ENCODE measurements around the gene PEF1. TPM values are rescaled to one million over a fixed set of nuclear protein-coding genes. Genes with fewer than 3 reads are reported as not detected.
A peak's percentile ranks its signal among the peaks of the same experiment; 100 is the strongest.

The PEF1 gene
- total RNA-seq, 1 donor from 2014 or later = 34.9 TPM

- ATAC-seq (no peak), DNase-seq (ENCODE audit: missing footprints) (peak; percentile 33)
- intact Hi-C loops (cut with DNase I) = loop anchor here (5.0 kb wide), 1 partner anchor 88 kb away; the partner anchor contains the start of gene ADGRB2
Observed at GRCh38 chr1:31674626-31675025, 29.9 kb upstream of the PEF1 start.

- no peak for ATAC-seq
- peak; percentile 31 for DNase-seq (ENCODE audit: missing footprints)
- intact Hi-C loops (cut with DNase I) = loop anchor here (5.0 kb wide), 1 partner anchor 89 kb away; the partner anchor contains the start of gene ADGRB2
Observed at GRCh38 chr1:31673433-31673832, 28.8 kb upstream of the PEF1 start.

- DNase-seq (ENCODE audit: missing footprints) (peak; percentile 70), ATAC-seq (no peak)
- intact Hi-C loops (cut with DNase I) = loop anchor here (5.0 kb wide), 1 partner anchor 89 kb away; the partner anchor contains the start of gene ADGRB2
Observed at GRCh38 chr1:31672986-31673385, 28.3 kb upstream of the PEF1 start.

- ATAC-seq (no peak), DNase-seq (ENCODE audit: missing footprints) (peak; percentile 58)
- intact Hi-C loops (cut with DNase I) = loop anchor here (5.0 kb wide), 1 partner anchor 91 kb away; the partner anchor contains the start of gene ADGRB2
Observed at GRCh38 chr1:31671561-31672201, 27.0 kb upstream of the PEF1 start.

GRCh38 chr1:31671147-31671546 lies 26.5 kb upstream of the PEF1 start:
- ATAC-seq = no peak
- intact Hi-C loops (cut with DNase I) = loop anchor here (5.0 kb wide), 1 partner anchor 91 kb away; the partner anchor contains the start of gene ADGRB2
- peak; percentile 27 for DNase-seq (ENCODE audit: missing footprints)

DNA sequence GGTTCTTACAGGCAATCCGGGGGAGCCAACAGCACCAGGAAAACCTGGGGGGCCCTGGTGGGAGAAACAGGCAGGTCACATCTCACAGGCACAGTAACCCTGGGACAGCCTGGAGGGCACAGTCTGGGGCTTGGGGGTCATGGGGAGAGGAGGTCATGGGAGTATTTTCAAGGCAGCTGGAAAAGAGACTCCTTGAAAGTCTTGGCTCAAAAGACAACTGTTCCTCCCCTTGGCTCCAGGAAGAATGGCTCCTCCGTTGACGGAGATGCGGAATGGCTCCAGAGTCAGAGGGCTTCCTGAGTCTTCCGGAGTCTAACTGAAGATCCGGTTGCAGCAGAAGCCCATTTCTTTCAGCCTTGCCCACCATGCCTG lies 25.9 kb upstream of the PEF1 start:
- ATAC-seq = no peak
- DNase-seq (ENCODE audit: missing footprints) = no peak
- intact Hi-C loops (cut with DNase I) = loop anchor here (1.0 to 5.0 kb wide), 2 partner anchors 45 to 92 kb away; partner anchors contain the start of gene ADGRB2

DNA sequence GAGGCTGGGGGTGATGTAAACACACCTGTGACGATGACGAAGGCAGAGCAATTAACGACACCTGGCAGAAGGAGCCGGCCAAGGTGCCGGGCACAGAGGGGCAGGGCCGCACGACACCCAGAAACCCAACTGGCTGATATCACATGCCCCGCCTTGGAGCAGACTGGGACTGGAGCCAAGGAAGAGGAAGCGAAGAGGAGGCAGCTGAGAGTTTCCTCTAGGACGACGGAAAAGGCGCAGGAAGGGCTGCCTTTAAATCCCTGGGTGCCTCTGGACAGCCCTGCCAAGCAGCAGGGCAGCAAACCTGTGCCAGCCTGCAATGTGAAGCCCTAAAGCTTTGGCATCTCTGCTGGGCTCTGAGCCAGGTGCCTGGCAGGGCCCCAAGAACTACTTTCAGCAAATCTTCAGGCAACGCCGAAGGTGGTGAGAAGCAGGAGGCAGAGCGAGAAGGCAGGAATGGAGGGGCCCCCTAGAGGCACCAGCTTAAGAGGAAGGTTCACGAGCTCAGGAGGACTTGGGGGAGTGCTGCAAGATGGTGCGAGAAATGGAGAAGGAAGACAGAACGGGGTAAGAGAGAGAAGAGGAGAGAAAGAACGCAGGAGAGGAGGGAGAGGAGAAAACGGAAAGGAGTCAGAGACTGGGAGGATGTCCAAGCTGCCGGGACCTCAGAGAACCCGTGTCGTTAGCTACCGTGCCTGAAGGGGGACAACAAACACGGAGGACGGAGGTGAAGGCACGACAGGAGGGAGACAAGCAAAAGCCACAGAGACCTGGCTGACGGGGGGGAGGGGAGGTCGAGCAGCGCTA lies 25.3 kb upstream of the PEF1 start:
- DNase-seq (ENCODE audit: missing footprints) (peak; percentile 72), ATAC-seq (peak; percentile 70)
- intact Hi-C loops (cut with DNase I) = loop anchor here (1.0 to 5.0 kb wide), 3 partner anchors 45 to 292 kb away; partner anchors contain the start of gene ADGRB2

- DNase-seq (ENCODE audit: missing footprints) (peak; percentile 37), ATAC-seq (no peak)
- intact Hi-C loops (cut with DNase I) = loop anchor here (5.0 kb wide), 1 partner anchor 293 kb away; no protein-coding TSS in a partner anchor
Observed at GRCh38 chr1:31669433-31669785, 24.7 kb upstream of the PEF1 start.

GRCh38 chr1:31668303-31668883 lies 23.7 kb upstream of the PEF1 start:
- peak; percentile 37 for DNase-seq (ENCODE audit: missing footprints)
- intact Hi-C loops (cut with DNase I) = loop anchor here (5.0 kb wide), 1 partner anchor 294 kb away; no protein-coding TSS in a partner anchor
- ATAC-seq = no peak

- no peak for ATAC-seq
- DNase-seq (ENCODE audit: missing footprints) = peak; percentile 52
- intact Hi-C loops (cut with DNase I) = loop anchor here (5.0 kb wide), 1 partner anchor 295 kb away; no protein-coding TSS in a partner anchor
Observed at GRCh38 chr1:31667065-31667785, 22.5 kb upstream of the PEF1 start.

GRCh38 chr1:31666263-31666963 lies 21.7 kb upstream of the PEF1 start:
- intact Hi-C loops (cut with DNase I) = loop anchor here (5.0 kb wide), 1 partner anchor 296 kb away; no protein-coding TSS in a partner anchor
- ATAC-seq (no peak), DNase-seq (ENCODE audit: missing footprints) (no peak)

GRCh38 chr1:31665234-31665878 lies 20.7 kb upstream of the PEF1 start:
- ATAC-seq = no peak
- intact Hi-C loops (cut with DNase I) = loop anchor here (2.0 to 5.0 kb wide), 2 partner anchors 39 to 297 kb away; partner anchors contain the start of gene COL16A1
- DNase-seq (ENCODE audit: missing footprints) = no peak

DNA sequence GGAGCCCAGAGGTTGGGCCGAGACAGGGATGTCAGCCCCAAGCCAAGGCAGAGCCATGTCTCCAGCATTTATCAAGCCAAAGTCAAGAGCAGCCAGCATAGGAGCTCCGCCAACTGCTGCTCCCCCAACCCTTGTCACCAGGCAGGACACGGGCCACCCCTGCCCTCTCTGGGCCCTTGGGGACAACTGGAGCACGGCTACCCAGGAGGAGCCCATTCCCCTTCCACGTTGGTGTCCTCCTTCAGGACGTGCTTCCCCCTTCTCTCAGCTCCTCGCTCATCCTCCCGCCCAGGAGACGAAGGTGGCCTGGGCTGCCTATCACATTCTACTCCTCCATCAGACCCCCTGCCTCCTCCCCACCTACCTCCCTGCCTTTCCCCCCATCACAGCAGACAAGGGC lies 19.9 kb upstream of the PEF1 start:
- intact Hi-C loops (cut with DNase I) = loop anchor here (1.0 to 2.0 kb wide), 2 partner anchors 40 to 125 kb away; partner anchors contain the start of gene COL16A1
- ATAC-seq (no peak), DNase-seq (ENCODE audit: missing footprints) (no peak)

DNA sequence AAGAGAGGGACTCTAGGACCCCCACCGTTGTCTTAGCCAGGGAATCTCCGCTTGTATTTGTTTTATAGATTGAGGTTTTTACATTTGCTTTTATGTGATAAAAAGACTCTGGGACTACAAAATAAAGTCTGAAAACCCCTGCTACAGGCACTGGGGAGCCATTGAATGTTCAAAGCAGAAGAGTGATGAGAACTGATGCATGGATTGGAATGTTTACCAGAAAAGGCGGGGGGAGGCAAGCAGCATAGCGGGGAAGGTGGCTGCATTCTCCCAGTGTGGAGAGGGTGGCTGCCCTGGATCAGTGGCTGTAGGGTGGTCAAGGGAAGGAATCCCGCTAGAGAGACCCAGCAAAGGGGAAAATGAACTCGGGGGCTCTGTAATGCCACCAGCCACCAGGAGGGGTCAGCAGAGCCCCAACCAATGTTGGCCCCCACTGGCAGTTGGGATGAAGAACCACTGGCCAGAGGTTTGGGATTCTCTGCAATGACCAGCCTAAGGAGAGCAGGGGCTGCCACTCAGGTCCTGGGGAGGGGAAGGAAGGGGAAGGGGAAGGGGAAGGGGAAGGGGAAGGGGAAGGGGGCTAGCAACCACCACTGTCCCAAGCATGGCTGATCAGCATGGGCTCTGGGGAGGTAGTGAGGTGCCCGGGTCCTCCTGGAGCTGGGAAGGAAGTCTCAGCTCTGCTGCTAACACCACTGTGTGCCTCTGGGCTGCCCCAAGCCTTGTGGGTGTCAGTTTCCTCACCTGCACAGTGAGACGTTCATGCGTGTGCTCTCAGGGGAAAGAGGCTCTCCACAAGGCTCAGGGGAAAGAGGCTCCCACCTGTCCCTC lies 19.2 kb upstream of the PEF1 start:
- intact Hi-C loops (cut with DNase I) = loop anchor here (1.0 to 2.0 kb wide), 3 partner anchors 41 to 125 kb away; partner anchors contain the start of gene COL16A1
- DNase-seq (ENCODE audit: missing footprints) (no peak), ATAC-seq (peak; percentile 48)

GRCh38 chr1:31662463-31662862 lies 17.8 kb upstream of the PEF1 start:
- intact Hi-C loops (cut with DNase I) = loop anchor here (2.0 kb wide), 1 partner anchor 82 kb away; no protein-coding TSS in a partner anchor
- DNase-seq (ENCODE audit: missing footprints) (no peak), ATAC-seq (no peak)

GRCh38 chr1:31661856-31662255 lies 17.2 kb upstream of the PEF1 start:
- ATAC-seq (no peak), DNase-seq (ENCODE audit: missing footprints) (no peak)
- intact Hi-C loops (cut with DNase I) = loop anchor here (2.0 kb wide), 1 partner anchor 83 kb away; no protein-coding TSS in a partner anchor
